HG02938 (cell line): Measurements from ENCODE around the gene PXMP2.
"Not testable (repeated sequence)": the region's sequence is repeated elsewhere in the genome, so short reads cannot be mapped to it uniquely, and the experiment has no call there.

ENCODE experiments used
- ATAC-seq: cut with Tn5 transposase; IDR thresholded peaks from one replicate; pipeline ENCODE4 v1.9.1; 2021; ENCODE audit warnings: mild to moderate bottlenecking, moderate library complexity; ENCODE audit not compliant: unreplicated experiment

Gene PXMP2

DNA sequence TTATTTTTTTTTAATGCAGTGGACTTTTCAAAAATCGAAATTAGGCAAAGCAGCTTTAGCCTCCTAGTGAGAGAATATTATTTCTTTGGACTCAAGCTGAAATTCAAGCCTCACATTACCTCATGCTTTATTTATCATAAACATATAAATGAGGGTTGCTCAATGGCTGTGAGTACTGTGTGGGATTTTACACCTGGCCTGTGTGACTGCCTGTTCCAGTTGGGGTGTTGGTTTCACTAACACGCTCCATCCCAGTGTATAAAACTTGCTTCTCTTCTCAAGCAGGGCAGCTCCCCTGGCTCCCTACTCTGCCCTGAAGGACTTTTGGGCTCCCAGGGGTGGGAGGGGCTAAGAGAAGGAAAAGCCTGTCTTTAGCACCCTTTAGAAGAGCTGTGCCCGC is 59.2 kb downstream of the PXMP2 start:
- no peak for ATAC-seq

DNA sequence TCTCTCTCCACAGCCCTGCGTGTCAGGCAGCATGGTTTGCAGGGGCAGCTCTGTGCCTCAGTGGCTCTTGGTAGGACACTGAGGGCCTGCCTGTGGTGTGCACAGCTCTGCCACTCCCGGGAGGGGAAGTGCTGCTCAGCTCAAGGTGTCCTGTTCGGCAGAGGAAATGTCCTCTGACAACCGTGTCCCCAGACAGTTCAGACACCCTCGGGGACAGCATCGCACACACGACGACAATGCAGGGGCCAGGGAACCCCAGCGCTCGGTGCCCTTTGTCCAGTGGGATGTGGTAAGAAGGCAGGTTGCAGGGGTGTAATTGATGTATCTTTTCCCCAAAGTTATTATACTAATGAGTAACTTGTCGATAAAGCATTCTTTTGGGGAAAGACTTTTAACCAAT is 60.0 kb downstream of the PXMP2 start:
- ATAC-seq: no peak

DNA sequence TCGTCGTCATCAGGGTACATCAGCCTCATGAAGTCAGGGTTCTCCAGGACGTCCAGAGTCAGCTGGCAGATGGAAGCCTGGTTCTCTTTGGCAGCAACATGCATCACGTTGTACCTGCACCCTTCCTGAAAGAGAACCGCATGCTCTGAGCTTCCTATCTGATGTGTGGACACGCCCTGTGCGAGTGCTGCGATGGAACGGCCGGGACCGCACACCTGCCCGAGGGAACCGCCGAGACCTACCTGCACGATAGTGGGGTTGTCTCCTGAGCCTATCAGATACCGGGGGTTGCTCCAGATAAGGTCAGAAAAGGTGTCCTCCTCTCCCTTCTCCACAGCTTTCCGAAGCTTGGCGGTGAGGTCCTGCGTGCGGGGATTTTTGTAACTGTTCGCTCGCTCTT is 60.5 kb downstream of the PXMP2 start:
- no peak for ATAC-seq

GRCh38 chr12:132748319-132748718 is 60.9 kb downstream of the PXMP2 start:
- ATAC-seq: no peak

GRCh38 chr12:132753670-132754069 is 66.3 kb downstream of the PXMP2 start:
- not testable (repeated sequence) for ATAC-seq

DNA sequence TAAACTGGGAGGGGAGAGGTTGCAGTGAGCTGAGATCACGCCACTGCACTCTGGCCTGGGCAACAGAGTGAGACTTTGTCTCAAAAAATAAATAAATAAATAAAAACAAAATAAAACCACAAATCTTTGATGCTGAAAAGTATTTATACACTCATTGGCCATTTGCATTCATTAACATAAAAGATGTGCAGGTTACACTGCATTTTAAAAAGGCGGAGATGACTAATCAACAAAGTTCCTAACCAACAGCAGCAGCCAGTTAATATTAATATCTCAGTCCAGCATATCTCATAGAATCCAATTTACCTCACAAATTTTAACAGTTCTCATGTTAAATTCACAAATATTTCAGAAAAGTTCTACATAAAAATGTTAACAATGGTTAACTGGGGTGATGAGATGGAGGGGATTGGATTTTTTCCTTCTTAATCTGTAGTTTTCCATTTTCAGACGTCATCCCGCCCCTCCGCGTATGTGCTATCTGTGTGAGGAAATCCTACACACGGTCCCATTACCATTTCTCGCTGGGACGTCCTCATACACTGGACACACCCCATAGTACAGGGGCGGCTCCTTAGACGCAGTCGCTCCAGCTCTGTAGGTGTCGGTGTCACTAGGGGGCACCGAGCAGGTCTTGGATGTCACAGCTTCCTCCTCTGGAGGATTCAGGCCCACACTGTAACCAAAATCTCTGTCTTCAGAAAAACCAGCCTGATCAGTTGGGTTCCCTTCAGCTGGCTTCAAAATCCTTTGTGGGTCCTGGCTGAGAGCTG is 67.0 kb downstream of the PXMP2 start:
- no peak for ATAC-seq
